Anterior cingulate cortex (tissue), 58 donors: ENCODE results near the gene APBA1.

Source experiments
- DNase-seq, 58 donors: peaks; one replicate each; lab custom pipeline; 2025; lab: John Stamatoyannopoulos, UW

The APBA1 gene

GRCh38 chr9:69580582-69581214 is 91.5 kb downstream of the APBA1 start:
- peak in 2 of 58 donors; percentile 10 to 18 for DNase-seq

GRCh38 chr9:69579760-69580581 is 92.2 kb downstream of the APBA1 start:
- DNase-seq = no peak

GRCh38 chr9:69579032-69579758 is 93.0 kb downstream of the APBA1 start:
- DNase-seq = no peak

GRCh38 chr9:69578026-69578425 is 94.1 kb downstream of the APBA1 start:
- DNase-seq = peak in 5 of 58 donors; percentile 6 to 20 (median 7)

- DNase-seq = no peak
Observed at GRCh38 chr9:69577123-69577522, 95.0 kb downstream of the APBA1 start.

- DNase-seq = no peak
Observed at GRCh38 chr9:69574057-69574456, 98.1 kb downstream of the APBA1 start.

- no peak for DNase-seq
Observed at GRCh38 chr9:69573651-69574050, 98.5 kb downstream of the APBA1 start.

GRCh38 chr9:69572611-69573010 is 99.6 kb downstream of the APBA1 start:
- DNase-seq = no peak

GRCh38 chr9:69571032-69571431 is 101.1 kb downstream of the APBA1 start:
- DNase-seq = no peak

GRCh38 chr9:69569738-69570451 is 102.3 kb downstream of the APBA1 start:
- DNase-seq = no peak

GRCh38 chr9:69564557-69564956 is 107.6 kb downstream of the APBA1 start:
- DNase-seq = peak in 1 of 58 donors; percentile 48

GRCh38 chr9:69559126-69559525 is 113.0 kb downstream of the APBA1 start:
- DNase-seq = no peak

GRCh38 chr9:69556707-69557106 is 115.5 kb downstream of the APBA1 start:
- DNase-seq = no peak

GRCh38 chr9:69555802-69556201 is 116.4 kb downstream of the APBA1 start:
- no peak for DNase-seq

GRCh38 chr9:69554945-69555344 is 117.2 kb downstream of the APBA1 start:
- no peak for DNase-seq

GRCh38 chr9:69549310-69550202 is 122.6 kb downstream of the APBA1 start:
- peak in 6 of 58 donors; percentile 3 to 31 (median 18) for DNase-seq

GRCh38 chr9:69548681-69549080 is 123.5 kb downstream of the APBA1 start:
- peak in 13 of 58 donors; percentile 9 to 57 (median 27) for DNase-seq

GRCh38 chr9:69546265-69546664 is 125.9 kb downstream of the APBA1 start:
- DNase-seq = peak in 8 of 58 donors; percentile 4 to 18 (median 12)

- DNase-seq = peak in 49 of 58 donors; percentile 6 to 76 (median 47)
Observed at GRCh38 chr9:69542942-69543704, 129.0 kb downstream of the APBA1 start.
